GM06990 (cell line): ENCODE measurements around the gene CTCFL.

Experiments
- DNase-seq: peaks from one replicate; pipeline ENCODE4 v3.0.0-alpha.2; 2011; ENCODE audit not compliant: insufficient read length; ENCODE audit errors: extremely low read depth
- H3K27me3 ChIP-seq: replicated peaks from 2 replicates; pipeline ENCODE4 v1.6.0; 2011; ENCODE audit warnings: low read length; ENCODE audit not compliant: control insufficient read depth, insufficient read depth
- H3K36me3 ChIP-seq: 2 replicates; pipeline ENCODE4 v1.5.1; 2011; ENCODE audit warnings: low read length; ENCODE audit not compliant: control insufficient read depth, insufficient read depth
- H3K4me3 ChIP-seq: replicated peaks from 2 replicates; pipeline ENCODE4 v1.5.1; 2011; ENCODE audit warnings: low read depth, mild to moderate bottlenecking, control low read depth, low read length
- CTCF ChIP-seq: IDR thresholded peaks from 2 replicates; pipeline ENCODE4 v1.5.1; 2011; ENCODE audit warnings: low read length, control low read depth, mild to moderate bottlenecking, inconsistent platforms; ENCODE audit not compliant: insufficient read depth, poor library complexity, severe bottlenecking

The CTCFL gene

GRCh38 chr20:57451795-57452661 lies 72.9 kb downstream of the CTCFL start:
- Histone ChIP-seq H3K27me3 (no peaks in the 10 kb centered on the region), H3K36me3 (no peaks in the 10 kb centered on the region), H3K4me3 (no peak overlapping the region)
- TF ChIP-seq CTCF, result no peak
- peak; percentile 53 for DNase-seq

DNA sequence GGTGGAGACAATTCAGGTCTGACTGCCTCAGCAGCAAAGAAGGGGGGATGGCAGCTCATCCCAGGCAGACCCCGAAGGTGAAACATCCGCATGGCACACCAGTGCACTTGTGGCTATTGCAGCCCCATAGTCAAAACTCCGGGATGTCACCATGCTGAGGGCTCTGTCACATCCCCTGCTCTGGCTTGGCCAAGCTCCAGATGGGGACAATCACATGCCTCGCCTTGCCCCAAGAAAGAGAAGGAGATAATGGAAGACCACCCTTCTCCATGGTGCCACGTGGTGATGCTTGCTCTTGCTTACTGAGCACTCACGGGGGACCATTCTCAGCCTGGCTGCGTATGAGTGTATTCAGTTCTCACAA lies 73.5 kb downstream of the CTCFL start:
- no peak overlapping the region for H3K4me3 ChIP-seq
- TF ChIP-seq CTCF, result no peak
- no peak for DNase-seq
- no peaks in the 10 kb centered on the region for H3K27me3 ChIP-seq
- no peaks in the 10 kb centered on the region for H3K36me3 ChIP-seq

- Histone ChIP-seq H3K36me3 (no peaks in the 10 kb centered on the region), H3K4me3 (no peak overlapping the region), H3K27me3 (no peaks in the 10 kb centered on the region)
- TF ChIP-seq CTCF, result no peak
- DNase-seq, result peak; percentile 47
Observed at GRCh38 chr20:57450931-57451330, 74.0 kb downstream of the CTCFL start.

- no peak for TF ChIP-seq CTCF
Observed at GRCh38 chr20:57450419-57450818, 74.5 kb downstream of the CTCFL start.

GRCh38 chr20:57449398-57450354 lies 75.3 kb downstream of the CTCFL start:
- DNase-seq, result no peak
- H3K4me3 ChIP-seq, result no peak overlapping the region
- no peaks in the 10 kb centered on the region for H3K36me3 ChIP-seq
- H3K27me3 ChIP-seq, result no peaks in the 10 kb centered on the region
- no peak for TF ChIP-seq CTCF

More at GRCh38 chr20:57450419-57450818, 74.5 kb downstream of the CTCFL start:
- Histone ChIP-seq H3K4me3 (no peak overlapping the region), H3K36me3 (no peaks in the 10 kb centered on the region), H3K27me3 (no peaks in the 10 kb centered on the region)
- DNase-seq, result peak; percentile 74
